CD4-positive, alpha-beta T cell treated with Interleukin-17A for 1 hour (primary cell): ENCODE data around the gene CADPS2.
"Not testable (repeated sequence)": the region's sequence is repeated elsewhere in the genome, so short reads cannot be mapped to it uniquely, and the experiment has no call there.

Experiments used
- DNase-seq: peaks from one replicate; pipeline ENCODE4 v3.0.0-alpha.2; 2020

The CADPS2 gene

GRCh38 chr7:122658856-122659255 lies 227.4 kb downstream of the CADPS2 start:
- DNase-seq: no peak

- DNase-seq: no peak
Measured at GRCh38 chr7:122653685-122654084, 232.6 kb downstream of the CADPS2 start.

- no peak for DNase-seq
Measured at GRCh38 chr7:122652876-122653275, 233.4 kb downstream of the CADPS2 start.

- no peak for DNase-seq
Measured at GRCh38 chr7:122651451-122651850, 234.8 kb downstream of the CADPS2 start.

- no peak for DNase-seq
Measured at GRCh38 chr7:122643250-122643649, 243.0 kb downstream of the CADPS2 start.

- no peak for DNase-seq
Measured at GRCh38 chr7:122638459-122638858, 247.8 kb downstream of the CADPS2 start.

- no peak for DNase-seq
Measured at GRCh38 chr7:122637784-122638183, 248.5 kb downstream of the CADPS2 start.

GRCh38 chr7:122635481-122635880 lies 250.8 kb downstream of the CADPS2 start:
- not testable (repeated sequence) for DNase-seq

GRCh38 chr7:122633472-122633871 lies 252.8 kb downstream of the CADPS2 start:
- DNase-seq: no peak

GRCh38 chr7:122632238-122632637 lies 254.0 kb downstream of the CADPS2 start:
- no peak for DNase-seq

- no peak for DNase-seq
Measured at GRCh38 chr7:122629412-122629953, 256.8 kb downstream of the CADPS2 start.

- no peak for DNase-seq
Measured at GRCh38 chr7:122628651-122629411, 257.4 kb downstream of the CADPS2 start.

- DNase-seq: no peak
Measured at GRCh38 chr7:122626785-122627184, 259.5 kb downstream of the CADPS2 start.

GRCh38 chr7:122622682-122623081 lies 263.6 kb downstream of the CADPS2 start:
- DNase-seq: no peak

- DNase-seq: no peak
Measured at GRCh38 chr7:122619664-122620063, 266.6 kb downstream of the CADPS2 start.

GRCh38 chr7:122618585-122619189 lies 267.6 kb downstream of the CADPS2 start:
- no peak for DNase-seq

GRCh38 chr7:122616951-122617350 lies 269.3 kb downstream of the CADPS2 start:
- no peak for DNase-seq

- DNase-seq: no peak
Measured at GRCh38 chr7:122605929-122606328, 280.3 kb downstream of the CADPS2 start.

GRCh38 chr7:122604251-122604650 lies 282.0 kb downstream of the CADPS2 start:
- no peak for DNase-seq

GRCh38 chr7:122602800-122603199 lies 283.5 kb downstream of the CADPS2 start:
- DNase-seq: no peak

- no peak for DNase-seq
Measured at GRCh38 chr7:122600630-122601029, 285.6 kb downstream of the CADPS2 start.

- DNase-seq: no peak
Measured at GRCh38 chr7:122600042-122600441, 286.2 kb downstream of the CADPS2 start.

GRCh38 chr7:122597277-122597676 lies 289.0 kb downstream of the CADPS2 start:
- DNase-seq: no peak

GRCh38 chr7:122595885-122596284 lies 290.4 kb downstream of the CADPS2 start:
- DNase-seq: no peak
